K562 (cell line): ENCODE data around the gene ITSN2. TPM values are rescaled to one million over a fixed set of nuclear protein-coding genes. Genes with fewer than 3 reads are reported as not detected.

Source experiments
- FOXJ3 ChIP-seq: sonication (generic); formaldehyde crosslinking; IDR thresholded peaks from 2 replicates; pipeline ENCODE4 v1.4.0; 2020; ENCODE audit warnings: mild to moderate bottlenecking, missing genetic modification reagents
- FOXK2 ChIP-seq, 2 experiments: fragments of 450-650 bp; IDR thresholded peaks in 1 of 2; conservative IDR thresholded peaks in 1 of 2; 2 replicates each; pipeline ENCODE4 v1.6.1; 2016; ENCODE audit warnings: low read depth in 2 of 2, mild to moderate bottlenecking in 1 of 2
- HDAC1 ChIP-seq, 2 experiments: fragments of 450-650 bp; IDR thresholded peaks; 2 replicates each; pipeline ENCODE4 v1.6.1; 2016 to 2017; ENCODE audit warnings: inconsistent platforms in 1 of 2, mild to moderate bottlenecking in 1 of 2, moderate library complexity in 1 of 2
- MYC ChIP-seq, 2 experiments: fragments of 250-450 bp in 1 of 2; sonication (Bioruptor Pico) in 1 of 2; IDR thresholded peaks; 2 replicates each; pipeline versions ENCODE4 v1.5.1 to v1.6.1; 2012 to 2021; ENCODE audit warnings: low read depth in 2 of 2, borderline replicate concordance in 1 of 2, improper control_type of control experiment in 1 of 2, low read length in 1 of 2, mild to moderate bottlenecking in 1 of 2, moderate library complexity in 1 of 2
- RAD21 ChIP-seq, 2 experiments: fragments of 250-450 bp in 1 of 2; fragments of 450-650 bp in 1 of 2; sonication (Bioruptor Pico) in 1 of 2; formaldehyde crosslinking in 1 of 2; IDR thresholded peaks in 1 of 2; conservative IDR thresholded peaks in 1 of 2; 2 replicates each; pipeline versions ENCODE4 v1.4.0 to v1.8.0; 2020 to 2022; ENCODE audit warnings: mild to moderate bottlenecking in 2 of 2, moderate library complexity in 1 of 2
- RUNX1 ChIP-seq: sonication (generic); IDR thresholded peaks from 2 replicates; pipeline ENCODE4 v1.6.1; 2016; ENCODE audit warnings: antibody characterized with exemption, low read depth
- ZNF583 ChIP-seq: fragments of 250-450 bp; sonication (Bioruptor Pico); IDR thresholded peaks from 2 replicates; pipeline ENCODE4 v1.4.0; 2020
- polyA plus RNA-seq, 8 experiments: library from polyadenylated mRNA; depleted of rRNA in 4 of 8; stranded (reverse) in 5 of 8; unstranded in 3 of 8; fragments of >200 nt; fragmentation: Nextera tagmentation in 2 of 8; fragmentation: Illumina TruSeq in 1 of 8; extraction: Ambion mirVana in 2 of 8; extraction: Trizol in 1 of 8; gene quantifications; 2 replicates each; pipeline versions ENCODE4 v1.2.1 to v1.2.3, GENCODE V29; 2011 to 2014; ENCODE audit warnings: inconsistent platforms in 1 of 8, missing spikeins in 1 of 8
- total RNA-seq, 7 experiments: library from RNA; depleted of rRNA in 6 of 7; stranded (reverse); fragments of >200 nt in 6 of 7; fragmentation: Illumina TruSeq in 2 of 7; extraction: Trizol in 2 of 7; gene quantifications; 2 replicates each; pipeline versions ENCODE4 v1.2.1 to v1.2.3, GENCODE V29; 2011 to 2021; ENCODE audit warnings: low replicate concordance in 1 of 7
- TF ChIP-seq, protein P1 (sequence below): fragments of 450-650 bp; IDR thresholded peaks from 2 replicates; pipeline ENCODE4 v1.6.1; 2016; ENCODE audit warnings: mild to moderate bottlenecking, moderate library complexity
- TF ChIP-seq, protein P2 (sequence below): IDR thresholded peaks from 2 replicates; pipeline ENCODE4 v1.6.1; 2011; ENCODE audit not compliant: insufficient read length; ENCODE audit errors: extremely low read depth

ITSN2 gene
- total and polyA plus RNA-seq, 9 of the 15 experiments (the other 6 are each of a cell fraction or from before 2014, with no cell fraction given) = 6.6 to 19.9 (median 15.2) TPM

DNA sequence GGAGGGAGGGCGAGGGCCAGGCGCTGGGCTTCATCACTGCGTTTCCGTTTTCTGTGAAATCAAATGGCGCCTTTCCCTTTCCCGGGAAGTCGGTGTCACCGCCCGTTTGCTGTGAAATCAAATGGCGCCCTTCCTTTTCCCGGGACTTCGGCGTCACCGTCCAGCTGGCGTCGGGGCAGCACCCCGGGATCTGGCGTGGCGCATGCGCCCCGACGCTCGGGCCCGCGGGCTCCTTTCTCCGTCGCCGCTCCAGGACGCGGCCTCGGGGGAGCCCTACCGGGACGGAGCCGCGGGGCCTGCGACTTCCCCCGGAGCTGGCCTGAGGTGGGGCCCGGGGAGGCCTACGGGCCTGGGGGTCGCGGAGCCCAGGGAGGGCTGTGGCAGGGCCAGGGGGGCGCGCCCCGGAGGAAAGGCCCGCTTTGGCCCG lies 185.5 kb downstream of the ITSN2 start, which contains the start of gene FAM228A (continued):
- TF ChIP-seq MYC (IDR thresholded peaks at IDR 0.05; ENCODE audit: low read depth, low read length) (no peak), MYC (CRISPR knock-in tag; IDR thresholded peaks at IDR 0.05; ENCODE audit: borderline replicate concordance, low read depth) (no peak), FOXK2 (conservative IDR thresholded peaks at IDR 0.05 in 1 of 2, IDR thresholded peaks at IDR 0.05 in 1 of 2; ENCODE audit: low read depth in 2 of 2) (no peak), HDAC1 (IDR thresholded peaks at IDR 0.05) (no peak), RUNX1 (no peak), FOXJ3 (CRISPR knock-in tag) (no peak), RAD21 (CRISPR knock-in tag; conservative IDR thresholded peaks at IDR 0.05 in 1 of 2, IDR thresholded peaks at IDR 0.05 in 1 of 2) (no peak), ZNF583 (CRISPR knock-in tag) (no peak)
- TF ChIP-seq, protein P1, sequence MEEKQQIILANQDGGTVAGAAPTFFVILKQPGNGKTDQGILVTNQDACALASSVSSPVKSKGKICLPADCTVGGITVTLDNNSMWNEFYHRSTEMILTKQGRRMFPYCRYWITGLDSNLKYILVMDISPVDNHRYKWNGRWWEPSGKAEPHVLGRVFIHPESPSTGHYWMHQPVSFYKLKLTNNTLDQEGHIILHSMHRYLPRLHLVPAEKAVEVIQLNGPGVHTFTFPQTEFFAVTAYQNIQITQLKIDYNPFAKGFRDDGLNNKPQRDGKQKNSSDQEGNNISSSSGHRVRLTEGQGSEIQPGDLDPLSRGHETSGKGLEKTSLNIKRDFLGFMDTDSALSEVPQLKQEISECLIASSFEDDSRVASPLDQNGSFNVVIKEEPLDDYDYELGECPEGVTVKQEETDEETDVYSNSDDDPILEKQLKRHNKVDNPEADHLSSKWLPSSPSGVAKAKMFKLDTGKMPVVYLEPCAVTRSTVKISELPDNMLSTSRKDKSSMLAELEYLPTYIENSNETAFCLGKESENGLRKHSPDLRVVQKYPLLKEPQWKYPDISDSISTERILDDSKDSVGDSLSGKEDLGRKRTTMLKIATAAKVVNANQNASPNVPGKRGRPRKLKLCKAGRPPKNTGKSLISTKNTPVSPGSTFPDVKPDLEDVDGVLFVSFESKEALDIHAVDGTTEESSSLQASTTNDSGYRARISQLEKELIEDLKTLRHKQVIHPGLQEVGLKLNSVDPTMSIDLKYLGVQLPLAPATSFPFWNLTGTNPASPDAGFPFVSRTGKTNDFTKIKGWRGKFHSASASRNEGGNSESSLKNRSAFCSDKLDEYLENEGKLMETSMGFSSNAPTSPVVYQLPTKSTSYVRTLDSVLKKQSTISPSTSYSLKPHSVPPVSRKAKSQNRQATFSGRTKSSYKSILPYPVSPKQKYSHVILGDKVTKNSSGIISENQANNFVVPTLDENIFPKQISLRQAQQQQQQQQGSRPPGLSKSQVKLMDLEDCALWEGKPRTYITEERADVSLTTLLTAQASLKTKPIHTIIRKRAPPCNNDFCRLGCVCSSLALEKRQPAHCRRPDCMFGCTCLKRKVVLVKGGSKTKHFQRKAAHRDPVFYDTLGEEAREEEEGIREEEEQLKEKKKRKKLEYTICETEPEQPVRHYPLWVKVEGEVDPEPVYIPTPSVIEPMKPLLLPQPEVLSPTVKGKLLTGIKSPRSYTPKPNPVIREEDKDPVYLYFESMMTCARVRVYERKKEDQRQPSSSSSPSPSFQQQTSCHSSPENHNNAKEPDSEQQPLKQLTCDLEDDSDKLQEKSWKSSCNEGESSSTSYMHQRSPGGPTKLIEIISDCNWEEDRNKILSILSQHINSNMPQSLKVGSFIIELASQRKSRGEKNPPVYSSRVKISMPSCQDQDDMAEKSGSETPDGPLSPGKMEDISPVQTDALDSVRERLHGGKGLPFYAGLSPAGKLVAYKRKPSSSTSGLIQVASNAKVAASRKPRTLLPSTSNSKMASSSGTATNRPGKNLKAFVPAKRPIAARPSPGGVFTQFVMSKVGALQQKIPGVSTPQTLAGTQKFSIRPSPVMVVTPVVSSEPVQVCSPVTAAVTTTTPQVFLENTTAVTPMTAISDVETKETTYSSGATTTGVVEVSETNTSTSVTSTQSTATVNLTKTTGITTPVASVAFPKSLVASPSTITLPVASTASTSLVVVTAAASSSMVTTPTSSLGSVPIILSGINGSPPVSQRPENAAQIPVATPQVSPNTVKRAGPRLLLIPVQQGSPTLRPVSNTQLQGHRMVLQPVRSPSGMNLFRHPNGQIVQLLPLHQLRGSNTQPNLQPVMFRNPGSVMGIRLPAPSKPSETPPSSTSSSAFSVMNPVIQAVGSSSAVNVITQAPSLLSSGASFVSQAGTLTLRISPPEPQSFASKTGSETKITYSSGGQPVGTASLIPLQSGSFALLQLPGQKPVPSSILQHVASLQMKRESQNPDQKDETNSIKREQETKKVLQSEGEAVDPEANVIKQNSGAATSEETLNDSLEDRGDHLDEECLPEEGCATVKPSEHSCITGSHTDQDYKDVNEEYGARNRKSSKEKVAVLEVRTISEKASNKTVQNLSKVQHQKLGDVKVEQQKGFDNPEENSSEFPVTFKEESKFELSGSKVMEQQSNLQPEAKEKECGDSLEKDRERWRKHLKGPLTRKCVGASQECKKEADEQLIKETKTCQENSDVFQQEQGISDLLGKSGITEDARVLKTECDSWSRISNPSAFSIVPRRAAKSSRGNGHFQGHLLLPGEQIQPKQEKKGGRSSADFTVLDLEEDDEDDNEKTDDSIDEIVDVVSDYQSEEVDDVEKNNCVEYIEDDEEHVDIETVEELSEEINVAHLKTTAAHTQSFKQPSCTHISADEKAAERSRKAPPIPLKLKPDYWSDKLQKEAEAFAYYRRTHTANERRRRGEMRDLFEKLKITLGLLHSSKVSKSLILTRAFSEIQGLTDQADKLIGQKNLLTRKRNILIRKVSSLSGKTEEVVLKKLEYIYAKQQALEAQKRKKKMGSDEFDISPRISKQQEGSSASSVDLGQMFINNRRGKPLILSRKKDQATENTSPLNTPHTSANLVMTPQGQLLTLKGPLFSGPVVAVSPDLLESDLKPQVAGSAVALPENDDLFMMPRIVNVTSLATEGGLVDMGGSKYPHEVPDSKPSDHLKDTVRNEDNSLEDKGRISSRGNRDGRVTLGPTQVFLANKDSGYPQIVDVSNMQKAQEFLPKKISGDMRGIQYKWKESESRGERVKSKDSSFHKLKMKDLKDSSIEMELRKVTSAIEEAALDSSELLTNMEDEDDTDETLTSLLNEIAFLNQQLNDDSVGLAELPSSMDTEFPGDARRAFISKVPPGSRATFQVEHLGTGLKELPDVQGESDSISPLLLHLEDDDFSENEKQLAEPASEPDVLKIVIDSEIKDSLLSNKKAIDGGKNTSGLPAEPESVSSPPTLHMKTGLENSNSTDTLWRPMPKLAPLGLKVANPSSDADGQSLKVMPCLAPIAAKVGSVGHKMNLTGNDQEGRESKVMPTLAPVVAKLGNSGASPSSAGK = no peak
- TF ChIP-seq, protein P2, sequence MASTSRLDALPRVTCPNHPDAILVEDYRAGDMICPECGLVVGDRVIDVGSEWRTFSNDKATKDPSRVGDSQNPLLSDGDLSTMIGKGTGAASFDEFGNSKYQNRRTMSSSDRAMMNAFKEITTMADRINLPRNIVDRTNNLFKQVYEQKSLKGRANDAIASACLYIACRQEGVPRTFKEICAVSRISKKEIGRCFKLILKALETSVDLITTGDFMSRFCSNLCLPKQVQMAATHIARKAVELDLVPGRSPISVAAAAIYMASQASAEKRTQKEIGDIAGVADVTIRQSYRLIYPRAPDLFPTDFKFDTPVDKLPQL = no peak
